HTERT RPE-1 (cell line): ENCODE measurements around the gene HLF.

Experiments
- in situ Hi-C: fragments of 300-500 bp; cut with MboI; formaldehyde crosslinking; loops from 4 replicates; pipeline ENCODE4 v1.14.3; 2020; ENCODE audit warnings: low sequenced_read_pairs

The HLF gene

GRCh38 chr17:55288356-55289105 lies 23.8 kb downstream of the HLF start:
- in situ Hi-C loops = no loop called here

DNA sequence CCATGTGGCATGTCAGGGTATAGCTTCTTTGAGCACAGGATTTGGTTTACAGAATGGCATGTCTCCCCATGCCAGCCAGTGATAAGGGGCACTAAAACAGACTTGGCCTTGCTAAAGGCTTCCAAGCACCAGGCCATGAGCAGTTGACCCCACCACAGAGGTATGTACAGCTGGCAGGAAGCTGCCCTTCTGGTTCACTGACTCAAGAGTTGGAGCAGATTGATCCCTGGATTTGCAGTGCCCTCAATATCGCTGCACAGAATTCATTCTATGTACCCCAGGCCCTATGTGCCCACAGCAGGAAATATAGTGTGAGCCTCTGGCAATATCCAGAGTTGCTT lies 24.3 kb downstream of the HLF start:
- in situ Hi-C loops = no loop called here

GRCh38 chr17:55289978-55290377 lies 25.2 kb downstream of the HLF start:
- in situ Hi-C loops = no loop called here

- in situ Hi-C loops = no loop called here
Measured at GRCh38 chr17:55290492-55291113, 25.8 kb downstream of the HLF start.

- in situ Hi-C loops = no loop called here
Measured at GRCh38 chr17:55291114-55291507, 26.4 kb downstream of the HLF start.

- in situ Hi-C loops = no loop called here
Measured at GRCh38 chr17:55292094-55292493, 27.3 kb downstream of the HLF start.

GRCh38 chr17:55294042-55294751 lies 29.4 kb downstream of the HLF start:
- in situ Hi-C loops = no loop called here

- in situ Hi-C loops = no loop called here
Measured at GRCh38 chr17:55295411-55296170, 30.8 kb downstream of the HLF start.

DNA sequence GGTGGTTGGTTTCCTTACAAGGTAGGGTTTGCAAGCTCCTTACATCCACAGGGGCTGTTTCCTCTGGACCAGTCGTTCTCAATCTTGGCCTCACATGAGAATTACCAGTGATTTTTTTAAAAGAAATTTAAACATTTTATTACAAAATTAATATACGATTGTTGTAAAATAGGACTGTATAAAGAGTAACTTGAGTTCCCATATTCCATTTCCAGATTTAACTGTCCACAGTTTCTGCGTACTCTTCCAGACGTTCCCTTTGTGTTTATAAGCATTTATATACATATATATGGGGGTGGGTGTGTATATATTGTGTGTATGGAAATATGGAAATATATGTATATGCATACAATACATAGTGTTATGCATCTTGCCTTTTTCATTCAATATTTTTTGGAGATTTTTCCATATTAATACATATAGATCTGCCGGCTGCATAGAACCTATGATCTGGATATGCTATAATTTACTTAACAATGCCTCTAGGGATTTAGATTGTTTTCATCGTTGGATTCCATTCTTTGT lies 31.5 kb downstream of the HLF start:
- in situ Hi-C loops = no loop called here

DNA sequence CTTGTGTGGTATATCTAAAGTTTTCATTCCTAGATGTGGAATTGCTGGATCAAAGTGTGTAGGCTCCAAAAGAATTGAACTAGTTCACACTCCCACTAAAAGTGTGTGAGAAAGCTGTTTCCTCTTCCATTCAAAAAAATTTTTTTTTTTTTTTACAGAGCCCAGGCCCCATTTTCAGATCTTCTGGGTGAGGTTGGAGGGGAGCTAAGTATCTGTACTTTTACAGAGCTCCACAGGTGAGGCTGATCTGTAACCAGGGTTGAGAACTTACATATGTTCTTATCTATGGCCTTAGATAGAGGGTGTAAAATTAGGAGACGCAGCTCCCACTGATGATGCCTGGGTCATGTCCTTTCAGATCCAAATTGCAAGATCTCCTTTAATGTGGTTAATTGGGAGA lies 31.9 kb downstream of the HLF start:
- in situ Hi-C loops = no loop called here

DNA sequence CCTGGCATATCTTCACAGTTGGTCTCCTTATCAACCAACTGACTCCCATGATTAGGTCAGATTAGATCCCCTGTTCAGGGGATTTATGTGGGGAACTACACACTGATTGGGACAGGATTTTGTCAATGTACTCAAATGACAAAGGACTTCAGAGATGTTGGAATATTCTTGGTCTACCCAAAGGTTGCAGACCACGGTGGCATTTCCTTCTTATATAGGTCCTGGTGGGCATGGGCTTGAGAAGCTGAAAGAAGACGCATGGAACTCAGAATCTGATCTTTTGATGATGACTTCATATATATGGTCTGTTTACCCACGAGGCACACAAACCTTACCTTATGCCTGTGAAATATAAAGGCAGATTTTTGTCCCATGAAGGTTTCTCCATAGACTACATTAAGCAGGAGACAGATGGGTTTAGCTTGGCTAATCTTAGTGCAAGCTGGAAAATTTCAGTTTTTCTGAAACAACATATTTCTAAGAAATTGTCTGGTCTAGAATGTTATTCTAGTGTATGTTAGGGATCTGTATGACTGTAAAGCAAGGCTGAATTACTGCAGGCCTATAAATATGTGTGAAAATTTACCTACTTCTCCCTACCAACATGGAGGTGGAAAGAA lies 33.5 kb downstream of the HLF start:
- in situ Hi-C loops = no loop called here

GRCh38 chr17:55299162-55299838 lies 34.5 kb downstream of the HLF start:
- in situ Hi-C loops = no loop called here

DNA sequence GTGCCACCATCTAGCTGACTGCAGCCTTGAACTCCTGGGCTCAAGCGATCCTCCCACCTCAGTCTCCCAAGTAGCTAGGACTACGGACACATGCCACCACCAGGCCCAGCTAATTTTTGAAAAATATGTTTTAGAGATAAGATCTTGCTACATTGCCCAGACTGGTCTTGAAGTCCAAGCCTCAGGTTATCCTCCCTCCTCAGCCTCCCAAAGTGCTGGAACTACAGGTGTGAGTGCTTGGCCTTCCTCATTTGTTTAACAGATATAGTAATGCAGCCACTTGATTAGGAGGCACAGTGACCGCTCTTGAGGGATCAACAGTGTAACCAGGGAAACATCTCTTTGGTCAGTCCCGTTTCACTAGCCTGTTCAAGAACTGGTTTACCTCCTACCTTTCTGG lies 35.1 kb downstream of the HLF start:
- in situ Hi-C loops = no loop called here

DNA sequence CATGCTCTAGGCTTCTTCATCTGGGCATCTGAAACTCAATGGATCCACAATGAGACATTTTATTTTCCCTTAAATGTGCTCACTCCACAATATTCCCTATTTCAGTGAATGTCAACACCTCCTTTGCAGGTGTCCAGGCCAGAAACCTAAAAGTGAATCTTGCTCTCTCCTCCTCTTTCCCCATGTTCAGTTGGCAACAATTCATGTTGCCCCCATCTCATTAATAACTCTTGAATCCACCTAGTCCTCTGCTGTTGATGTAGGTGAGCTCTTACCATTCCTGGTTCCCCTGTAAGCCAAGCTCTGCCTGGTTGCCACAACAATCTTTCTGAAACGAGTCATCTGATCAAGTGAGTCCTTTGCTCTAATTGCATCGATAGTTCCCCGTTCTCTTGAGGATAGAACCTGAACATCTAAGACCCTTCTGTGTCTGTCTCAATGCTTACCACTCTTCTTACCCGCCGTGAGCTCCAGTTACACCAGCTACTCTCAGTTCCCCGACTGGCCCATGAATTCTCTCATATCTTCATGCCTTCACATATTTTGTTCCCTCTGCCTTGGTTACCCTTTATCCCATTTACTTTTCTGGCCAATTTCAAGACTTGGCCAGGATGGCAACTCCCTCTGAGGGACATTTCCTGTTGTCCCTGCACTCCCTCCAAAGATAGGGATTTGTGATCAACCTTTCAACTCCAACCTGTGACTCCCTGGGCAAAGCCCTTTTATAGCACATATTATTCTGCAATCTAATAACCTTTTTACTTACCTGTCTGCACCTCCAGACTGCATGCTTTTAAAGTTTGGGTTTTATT lies 35.9 kb downstream of the HLF start:
- in situ Hi-C loops = no loop called here

GRCh38 chr17:55301521-55302406 lies 37.0 kb downstream of the HLF start:
- in situ Hi-C loops = no loop called here

DNA sequence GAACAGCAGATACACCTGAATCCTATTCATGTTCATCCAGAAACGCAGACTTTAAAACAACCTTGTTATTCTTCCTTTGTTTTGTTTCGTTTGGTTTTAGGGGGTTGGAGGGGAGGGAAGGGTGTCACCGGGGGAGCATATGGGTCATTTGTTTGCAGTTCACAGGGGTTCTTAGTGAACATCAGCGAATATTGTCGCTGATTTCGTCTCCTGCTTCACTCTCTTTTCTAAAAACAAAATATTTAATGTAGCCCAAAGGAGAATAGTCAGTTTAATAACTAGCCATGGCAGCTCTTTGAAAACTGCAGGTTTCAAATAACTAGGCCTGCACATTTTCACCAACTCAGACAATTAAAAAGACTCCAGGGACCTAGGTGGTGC lies 37.6 kb downstream of the HLF start:
- in situ Hi-C loops = no loop called here

DNA sequence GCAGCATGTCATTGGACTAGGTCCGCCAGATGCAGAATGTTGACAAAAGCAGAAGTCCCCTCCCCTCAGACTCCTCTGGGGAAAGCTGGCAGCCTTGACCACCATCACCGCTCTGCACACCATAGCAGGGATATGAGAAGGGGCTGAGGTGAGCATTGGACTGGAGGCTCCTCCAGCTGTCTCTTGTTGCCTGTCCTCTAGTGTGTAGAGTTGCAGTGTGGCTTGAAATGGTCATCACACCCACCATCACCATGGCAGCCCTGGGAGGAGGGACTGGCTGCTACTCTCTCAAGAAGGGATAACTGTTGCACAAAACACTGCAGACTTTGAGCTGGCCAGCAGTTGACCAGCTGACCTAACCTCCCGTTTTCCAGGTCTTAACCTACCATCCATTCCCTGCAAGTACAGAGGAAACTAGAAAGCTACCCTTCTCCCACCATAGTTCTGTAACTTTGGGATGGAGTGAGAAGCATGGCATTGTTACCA lies 38.3 kb downstream of the HLF start:
- in situ Hi-C loops = no loop called here

DNA sequence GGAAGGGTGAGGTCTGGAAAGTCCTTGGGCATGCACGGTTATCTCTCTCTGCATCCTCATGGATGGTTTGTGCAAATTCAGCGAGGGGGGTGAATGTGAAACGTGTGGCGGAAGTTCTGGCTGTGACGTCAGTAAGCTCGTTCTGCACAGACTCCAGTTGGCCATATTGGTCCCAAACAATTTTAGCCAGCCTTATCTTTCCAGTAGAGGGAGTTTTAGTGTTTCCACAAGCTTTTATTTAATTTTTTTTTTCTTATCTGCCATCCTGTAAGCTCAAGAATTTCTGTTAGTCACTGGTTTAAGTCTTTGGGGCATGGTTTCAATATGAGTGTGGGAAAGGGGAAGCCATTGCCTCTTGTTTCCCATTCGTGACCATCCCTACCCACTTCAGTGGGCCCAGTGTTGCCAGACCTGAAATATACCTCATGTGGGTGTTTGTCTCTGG lies 39.0 kb downstream of the HLF start:
- in situ Hi-C loops = no loop called here
